ENCODE measurements around the gene ODAD3.
"Not testable (repeated sequence)": the region's sequence is repeated elsewhere in the genome, so short reads cannot be mapped to it uniquely, and the experiment has no call there.

The ODAD3 gene

DNA sequence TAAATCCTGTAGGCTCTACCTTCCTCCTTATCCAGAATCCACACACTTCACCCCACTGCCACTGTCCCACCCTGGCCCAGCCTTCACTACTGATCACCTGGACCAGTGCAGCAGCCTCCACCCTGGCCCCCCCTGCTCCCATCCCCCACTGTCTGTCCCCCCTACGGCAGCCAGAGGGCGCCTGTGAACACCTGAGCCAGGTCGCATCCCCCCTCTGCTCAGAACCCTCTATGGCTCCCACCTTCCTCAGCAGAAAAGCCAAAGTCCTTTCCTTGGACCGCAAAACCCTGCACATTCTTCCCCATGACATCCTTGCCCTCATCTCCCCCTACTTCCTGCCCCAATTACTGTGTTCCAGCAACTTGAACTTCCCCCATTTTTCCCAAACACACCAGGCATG is 25.3 kb upstream of the ODAD3 start:
- no peak for DNase-seq (ENCODE audit: low read depth, low spot score)

DNA sequence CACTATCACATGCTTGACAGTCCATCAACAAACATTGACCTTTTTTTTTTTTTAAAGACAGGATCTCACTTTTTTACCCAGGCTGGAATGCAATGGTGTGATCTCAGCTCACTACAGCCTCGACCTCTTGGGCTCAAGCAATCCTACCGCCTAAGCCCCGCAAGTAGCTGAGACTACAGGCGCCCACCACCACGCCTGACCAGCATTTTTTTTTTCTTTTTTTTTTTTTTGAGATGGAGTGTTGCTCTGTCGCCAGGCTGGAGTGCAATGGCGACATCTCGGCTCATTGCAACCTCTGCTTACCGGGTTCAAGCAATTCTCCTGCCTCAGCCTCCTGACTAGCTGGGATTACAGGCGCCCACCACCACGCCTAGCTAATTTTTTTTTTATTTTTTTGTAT is 24.0 kb upstream of the ODAD3 start:
- DNase-seq (ENCODE audit: low read depth, low spot score) = not testable (repeated sequence)

DNA sequence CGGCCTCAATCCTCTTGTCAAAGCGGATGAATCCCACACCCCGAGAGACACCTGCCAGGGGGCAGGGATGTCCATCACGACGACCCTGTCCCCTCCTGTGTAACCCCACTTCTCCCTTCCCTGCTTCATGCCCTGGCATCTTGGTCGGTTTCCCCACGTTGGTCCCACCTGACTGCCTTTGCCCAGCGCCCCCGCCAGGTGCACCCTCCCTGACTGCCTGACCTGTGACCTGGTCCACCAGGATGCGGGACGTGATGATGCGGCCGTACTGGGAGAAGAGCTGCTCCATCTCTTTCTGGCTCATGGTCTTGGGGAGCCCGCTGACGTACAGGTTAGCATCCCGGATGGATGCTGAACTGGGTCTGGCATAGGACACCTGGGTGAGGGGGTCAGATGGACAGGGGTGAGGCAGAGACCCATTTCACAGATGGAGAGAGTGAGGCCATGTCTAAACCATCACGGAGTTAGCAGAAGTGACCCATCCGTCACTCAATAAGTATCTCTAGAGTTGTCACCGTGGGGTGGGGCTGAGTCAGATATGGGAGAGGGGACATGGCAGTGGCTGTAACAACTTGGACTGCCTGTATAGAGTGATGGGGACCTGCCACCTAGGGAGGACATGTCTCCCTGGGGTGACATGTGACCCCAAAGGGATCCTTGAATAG is 23.4 kb upstream of the ODAD3 start:
- DNase-seq (ENCODE audit: low read depth, low spot score) = no peak

DNA sequence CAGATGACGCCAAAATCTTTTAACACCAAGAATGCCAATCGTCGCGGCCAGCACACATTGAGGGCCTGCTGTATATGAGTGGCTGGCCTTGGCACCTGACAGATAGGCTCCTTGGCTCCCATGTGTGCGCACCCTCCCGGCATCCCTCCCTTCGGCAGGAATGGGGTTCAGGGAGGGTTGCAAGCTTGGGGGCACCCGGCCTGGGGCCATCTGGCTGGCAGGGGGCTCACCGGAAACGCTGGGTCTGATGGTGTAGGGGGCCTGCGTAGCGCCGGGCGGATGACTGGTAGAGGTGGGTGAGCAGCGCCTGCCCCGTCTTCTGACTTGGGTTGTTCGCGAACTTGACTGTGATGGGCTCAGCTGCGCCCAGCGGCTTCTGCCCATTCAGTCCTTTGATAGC is 22.9 kb upstream of the ODAD3 start:
- no peak for DNase-seq (ENCODE audit: low read depth, low spot score)

DNA sequence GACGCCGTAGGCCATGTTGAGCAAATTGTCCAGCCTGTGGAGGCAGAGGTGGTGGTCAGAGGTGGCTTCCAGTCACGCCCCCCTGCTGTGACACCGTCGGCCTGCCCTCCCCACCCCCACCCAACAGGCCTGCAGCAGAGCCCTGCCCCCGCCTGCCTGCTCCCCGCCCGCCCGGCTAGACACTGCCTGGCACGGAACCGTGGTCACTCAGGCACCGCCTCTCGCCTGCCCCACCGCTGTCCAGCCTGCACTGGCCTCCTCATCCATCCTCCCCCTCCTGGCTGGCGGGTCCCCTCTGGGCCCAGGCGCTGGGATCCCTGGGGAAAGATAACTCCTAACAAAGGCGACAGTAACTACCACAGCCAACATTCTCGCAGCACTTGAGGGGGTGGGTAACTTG is 22.2 kb upstream of the ODAD3 start:
- DNase-seq (ENCODE audit: low read depth, low spot score) = no peak

DNA sequence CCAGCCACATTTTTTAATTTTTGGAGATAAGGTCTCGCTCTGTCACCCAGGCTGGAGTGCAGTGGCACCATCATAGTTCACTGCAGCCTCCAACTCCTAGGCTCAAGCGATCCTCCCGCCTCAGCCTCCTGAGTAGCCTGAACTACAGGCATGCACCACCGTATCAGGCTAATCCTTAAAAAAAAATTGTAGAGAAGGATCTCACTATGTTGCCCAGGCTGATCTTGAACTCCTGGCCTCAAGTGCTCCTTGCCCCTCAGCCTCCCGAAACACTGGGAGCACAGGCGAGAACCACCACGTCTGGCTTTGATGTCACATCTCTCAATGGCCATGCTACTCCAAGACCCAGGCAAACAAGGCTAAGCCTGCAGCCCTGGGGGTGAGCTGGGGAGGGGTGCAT is 21.7 kb upstream of the ODAD3 start:
- DNase-seq (ENCODE audit: low read depth, low spot score) = no peak

DNA sequence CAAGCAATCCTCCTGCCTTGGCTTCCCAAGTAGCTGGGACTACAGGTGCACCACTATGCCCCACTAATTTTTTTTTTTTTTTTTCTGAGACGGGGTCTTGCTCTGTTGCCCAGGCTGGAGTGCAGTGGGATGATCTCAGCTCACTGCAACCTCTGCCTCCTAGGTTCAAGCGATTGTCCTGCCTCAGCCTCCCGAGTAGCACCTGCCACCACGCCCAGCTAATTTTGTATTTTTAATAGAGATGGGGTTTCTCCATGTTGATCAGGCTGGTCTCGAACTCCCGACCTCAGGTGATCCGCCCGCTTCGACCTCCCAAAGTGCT is 20.3 kb upstream of the ODAD3 start:
- DNase-seq (ENCODE audit: low read depth, low spot score) = not testable (repeated sequence)

DNA sequence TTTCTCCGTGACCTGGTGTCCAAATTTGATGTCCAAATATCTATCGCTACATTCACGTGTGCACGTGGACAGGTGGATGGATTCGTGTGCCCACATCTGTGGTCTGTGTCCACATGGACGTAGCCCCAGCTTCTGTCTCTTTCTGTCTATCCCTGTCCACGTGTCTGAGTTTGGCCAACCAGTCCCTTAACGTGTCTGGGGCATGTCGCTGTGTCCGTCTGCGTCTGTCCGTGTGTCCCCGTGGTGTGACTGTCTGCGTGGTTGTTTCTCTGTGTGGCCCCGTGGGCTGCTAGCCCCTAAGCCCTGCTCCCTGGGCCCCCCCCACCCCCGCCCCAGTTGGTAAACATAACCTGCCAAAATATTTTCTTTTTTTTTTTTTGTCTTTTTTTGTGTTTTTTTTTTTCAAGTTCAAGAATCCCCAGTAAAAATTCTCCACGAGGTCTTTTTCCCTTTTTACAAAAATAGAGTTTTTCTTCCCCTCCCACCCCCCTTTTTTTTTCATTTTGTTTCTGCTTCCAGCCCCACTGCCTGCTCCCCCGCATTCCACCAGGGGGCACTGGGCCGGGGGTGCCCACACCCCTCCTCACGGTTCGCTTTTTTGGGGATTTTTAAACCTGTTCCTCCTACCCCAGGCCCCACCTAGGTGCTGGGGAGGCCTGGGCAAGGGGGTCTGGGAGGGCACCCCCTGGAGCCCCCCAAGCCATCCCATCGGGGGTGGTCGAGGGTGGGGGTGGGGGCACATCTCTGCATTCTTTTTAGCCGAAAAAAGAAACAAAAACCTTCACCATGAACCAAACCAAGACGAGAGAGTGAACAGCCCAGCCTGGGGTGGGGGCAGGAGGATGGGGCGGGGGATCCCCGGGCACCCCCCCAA is 18.8 kb upstream of the ODAD3 start:
- no peak for DNase-seq (ENCODE audit: low read depth, low spot score)

DNA sequence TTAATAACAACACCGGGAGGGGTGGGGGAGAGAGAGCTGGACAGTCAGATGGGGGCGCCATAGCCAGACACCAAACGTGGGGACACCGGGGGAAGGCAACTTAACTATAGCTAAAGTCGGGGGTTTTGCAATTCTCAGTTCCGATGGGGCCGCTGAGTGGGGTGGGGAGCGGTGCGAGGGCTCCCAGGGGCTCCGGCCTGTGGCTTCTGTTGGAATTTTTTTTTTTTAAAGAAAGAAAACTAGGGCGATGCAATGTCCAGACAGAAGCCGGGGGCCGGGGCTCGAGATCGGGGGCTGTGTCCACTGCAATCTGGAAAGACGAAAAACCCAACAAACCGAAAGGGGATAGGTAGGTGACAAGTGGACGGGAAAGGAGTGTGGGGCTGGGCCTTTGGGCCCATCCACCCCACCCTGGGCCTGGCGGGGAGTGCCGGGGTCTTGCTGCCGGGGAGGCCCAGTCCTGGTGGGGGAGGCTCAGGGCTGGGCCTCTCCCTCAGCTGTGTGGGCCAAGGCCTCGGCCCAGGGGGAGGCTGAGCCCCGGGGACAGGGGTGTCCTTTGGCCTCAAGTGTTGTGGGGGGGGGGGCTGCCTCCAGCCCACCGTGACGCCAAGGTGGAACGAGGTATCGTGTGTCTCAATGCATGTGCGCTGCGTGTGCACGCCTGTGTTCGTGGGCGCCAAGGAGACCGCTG is 17.8 kb upstream of the ODAD3 start:
- no peak for DNase-seq (ENCODE audit: low read depth, low spot score)

DNA sequence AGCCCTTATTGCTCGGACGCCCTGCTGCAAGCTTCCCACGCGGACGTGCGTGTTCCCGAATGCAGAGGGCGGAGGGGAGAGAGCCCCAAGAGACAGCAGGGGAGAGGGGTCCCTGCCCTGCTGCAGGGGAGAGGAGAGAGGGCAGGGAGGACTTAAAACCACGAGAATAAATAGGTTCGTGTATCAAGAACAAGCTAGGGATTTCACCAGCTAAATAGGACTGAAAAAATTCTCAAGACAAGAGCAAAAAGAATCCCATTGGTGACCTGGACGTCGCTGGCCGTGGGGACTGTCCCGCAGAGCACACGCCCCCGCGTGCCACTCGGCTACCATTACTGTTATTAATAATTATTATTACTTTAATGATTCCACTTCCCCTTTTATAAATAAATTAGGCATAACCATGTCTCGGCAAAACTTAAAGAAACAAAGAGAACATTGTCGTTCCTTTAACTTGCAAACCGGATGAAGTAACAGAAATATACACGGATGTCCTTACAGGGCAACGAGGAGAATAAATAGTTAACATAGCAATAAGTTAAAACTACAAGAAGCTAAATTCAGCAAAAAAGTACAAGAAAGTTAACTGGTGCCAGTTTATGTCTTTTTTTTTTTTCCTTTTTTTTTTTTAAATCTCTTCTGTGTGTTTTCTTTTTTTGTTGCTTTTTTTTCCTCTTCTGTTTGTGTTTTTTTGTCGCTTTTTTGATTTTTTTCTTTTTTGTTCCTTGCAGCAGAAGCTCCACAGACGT is 17.1 kb upstream of the ODAD3 start:
- DNase-seq (ENCODE audit: low read depth, low spot score) = no peak

DNA sequence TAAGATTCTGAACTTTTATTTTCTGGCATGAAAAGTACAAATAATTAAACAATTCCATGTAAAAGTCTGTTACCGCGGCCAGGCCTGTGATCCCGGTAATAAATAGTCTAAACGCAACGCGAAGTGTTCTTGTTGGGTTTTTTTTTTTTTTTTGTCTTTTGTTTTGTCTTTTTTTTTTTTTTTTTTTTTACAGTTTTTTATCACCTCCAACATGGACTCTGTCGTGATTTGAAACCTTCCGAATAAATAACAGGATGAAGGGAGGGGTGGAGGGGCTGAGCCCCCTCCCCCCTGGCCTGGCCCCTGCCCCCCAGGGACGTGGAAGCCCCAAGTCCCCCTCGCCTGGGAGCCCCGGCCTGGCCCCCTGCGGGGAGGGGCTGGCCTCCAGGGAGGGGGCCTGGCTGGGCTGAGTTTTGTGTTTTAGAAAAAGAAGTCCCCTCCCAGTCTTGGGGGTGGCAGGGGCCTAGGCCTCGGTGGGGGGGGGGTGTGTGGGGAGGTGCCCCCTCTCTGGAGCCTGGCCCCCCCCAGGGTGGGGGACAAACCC is 16.5 kb upstream of the ODAD3 start:
- DNase-seq (ENCODE audit: low read depth, low spot score) = no peak

DNA sequence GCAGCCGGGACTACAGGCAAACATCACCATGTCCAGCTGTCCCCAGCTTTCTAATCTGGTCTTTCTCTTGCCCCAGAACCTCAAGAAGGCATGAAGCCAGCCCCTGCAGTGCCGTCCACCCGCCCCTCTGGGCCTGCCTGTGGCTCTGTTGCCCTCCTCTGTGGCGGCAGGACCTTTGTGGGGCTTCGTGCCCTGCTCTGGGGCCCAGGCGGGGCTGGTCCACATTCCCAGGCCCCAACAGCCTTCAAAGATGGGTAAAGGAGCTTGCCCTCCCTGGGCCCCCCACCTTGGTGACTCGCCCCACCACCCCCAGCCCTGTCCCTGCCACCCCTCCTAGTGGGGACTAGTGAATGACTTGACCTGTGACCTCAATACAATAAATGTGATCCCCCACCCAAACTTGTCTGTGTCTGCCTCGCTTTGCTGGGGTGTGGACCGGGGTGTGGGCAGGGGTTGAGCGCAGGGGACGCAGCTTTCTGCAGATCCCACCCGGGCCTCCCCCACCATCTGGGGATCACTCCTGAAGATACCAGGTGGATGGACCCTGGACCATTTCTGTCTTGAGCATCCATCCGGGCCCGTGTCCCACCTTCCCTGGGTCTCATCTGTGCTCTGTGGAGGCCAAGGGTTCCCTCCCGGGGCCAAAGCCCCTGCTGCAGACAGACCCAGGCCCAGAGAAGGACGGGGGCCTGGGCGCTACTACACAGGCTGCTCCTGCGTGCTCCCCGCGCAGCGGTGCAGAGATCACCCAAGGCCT is 15.8 kb upstream of the ODAD3 start:
- DNase-seq (ENCODE audit: low read depth, low spot score) = no peak

DNA sequence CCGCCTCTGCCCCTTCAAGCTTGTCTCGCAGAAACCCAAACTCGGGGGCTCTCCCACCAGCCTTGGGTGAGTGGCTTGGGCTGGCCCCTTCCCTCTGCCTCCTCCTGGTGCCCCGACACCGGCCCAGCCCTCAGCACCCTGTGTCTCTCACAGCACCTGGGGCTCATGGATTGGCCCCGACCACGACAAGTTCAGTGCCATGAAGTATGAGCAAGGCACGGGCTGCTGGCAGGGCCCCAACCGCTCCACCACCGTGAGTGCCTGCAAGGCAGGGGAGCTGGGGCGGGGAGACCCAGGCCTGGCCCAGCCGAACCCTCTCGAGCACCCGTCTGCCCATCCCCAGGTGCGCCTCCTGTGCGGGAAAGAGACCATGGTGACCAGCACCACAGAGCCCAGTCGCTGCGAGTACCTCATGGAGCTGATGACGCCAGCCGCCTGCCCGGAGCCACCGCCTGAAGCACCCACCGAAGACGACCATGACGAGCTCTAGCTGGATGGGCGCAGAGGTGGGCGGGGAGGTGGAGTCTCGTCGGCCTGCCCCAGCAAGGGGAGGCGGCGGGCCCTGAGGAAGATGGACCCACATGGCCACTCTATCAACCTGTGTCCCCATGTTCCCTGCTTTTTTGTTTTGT is 14.1 kb upstream of the ODAD3 start:
- DNase-seq (ENCODE audit: low read depth, low spot score) = no peak

DNA sequence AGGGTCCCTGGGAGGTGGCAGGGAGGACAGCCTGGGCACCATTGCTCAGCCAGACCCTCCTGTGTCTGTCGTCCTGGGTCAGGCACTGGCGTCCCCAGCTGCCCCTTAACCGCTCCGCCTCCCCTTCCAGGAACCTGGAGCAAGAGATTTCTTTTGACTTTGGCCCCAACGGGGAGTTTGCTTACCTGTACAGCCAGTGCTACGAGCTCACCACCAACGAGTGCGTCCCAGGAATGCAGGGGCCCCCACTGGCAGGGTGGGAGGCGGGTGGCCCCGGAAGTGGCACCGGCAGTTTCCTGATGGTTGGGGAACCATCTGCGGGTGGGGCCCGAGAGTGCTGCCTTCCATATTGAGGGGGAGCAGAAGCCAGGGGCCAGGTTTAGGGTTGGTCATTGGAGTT is 13.5 kb upstream of the ODAD3 start:
- DNase-seq (ENCODE audit: low read depth, low spot score) = no peak

DNA sequence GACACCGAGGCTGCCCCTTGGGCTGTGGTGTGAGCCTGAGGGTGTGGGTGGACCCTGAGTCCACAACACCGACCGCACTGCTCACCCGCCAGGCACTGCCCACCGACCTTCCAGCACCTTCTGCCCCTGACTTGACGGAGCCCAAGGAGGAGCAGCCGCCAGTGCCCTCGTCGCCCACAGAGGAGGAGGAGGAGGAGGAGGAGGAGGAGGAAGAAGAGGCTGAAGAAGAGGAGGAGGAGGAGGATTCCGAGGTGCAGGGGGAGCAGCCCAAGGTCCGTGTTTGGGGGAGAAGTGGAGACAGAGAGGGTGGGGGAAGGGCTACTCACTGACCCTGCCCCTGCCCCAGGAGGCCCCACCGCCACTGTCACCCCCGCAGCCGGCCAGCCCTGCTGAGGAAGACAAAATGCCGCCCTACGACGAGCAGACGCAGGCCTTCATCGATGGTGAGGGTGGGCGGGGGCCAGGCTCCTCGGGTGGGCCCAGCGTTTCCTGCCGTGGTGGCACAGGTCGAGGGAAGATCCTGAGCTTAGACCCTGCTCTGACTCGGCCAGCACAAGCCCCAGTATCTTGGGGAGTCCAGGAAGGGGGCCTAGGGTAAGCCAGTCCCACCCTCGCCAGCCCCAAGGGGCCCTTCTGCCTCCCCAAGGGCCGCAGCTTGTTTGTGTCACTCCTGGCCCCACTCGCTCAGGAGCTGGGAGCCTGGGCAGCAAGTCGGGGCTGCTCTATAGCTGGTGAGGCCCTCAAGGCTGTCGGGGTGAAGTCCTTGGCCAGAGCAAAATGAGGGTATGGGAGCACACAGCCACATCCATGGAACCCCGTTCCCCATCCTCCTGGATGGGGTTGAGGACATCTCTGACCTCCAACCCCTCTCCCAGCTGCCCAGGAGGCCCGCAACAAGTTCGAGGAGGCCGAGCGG is 12.7 kb upstream of the ODAD3 start:
- no peak for DNase-seq (ENCODE audit: low read depth, low spot score)

DNA sequence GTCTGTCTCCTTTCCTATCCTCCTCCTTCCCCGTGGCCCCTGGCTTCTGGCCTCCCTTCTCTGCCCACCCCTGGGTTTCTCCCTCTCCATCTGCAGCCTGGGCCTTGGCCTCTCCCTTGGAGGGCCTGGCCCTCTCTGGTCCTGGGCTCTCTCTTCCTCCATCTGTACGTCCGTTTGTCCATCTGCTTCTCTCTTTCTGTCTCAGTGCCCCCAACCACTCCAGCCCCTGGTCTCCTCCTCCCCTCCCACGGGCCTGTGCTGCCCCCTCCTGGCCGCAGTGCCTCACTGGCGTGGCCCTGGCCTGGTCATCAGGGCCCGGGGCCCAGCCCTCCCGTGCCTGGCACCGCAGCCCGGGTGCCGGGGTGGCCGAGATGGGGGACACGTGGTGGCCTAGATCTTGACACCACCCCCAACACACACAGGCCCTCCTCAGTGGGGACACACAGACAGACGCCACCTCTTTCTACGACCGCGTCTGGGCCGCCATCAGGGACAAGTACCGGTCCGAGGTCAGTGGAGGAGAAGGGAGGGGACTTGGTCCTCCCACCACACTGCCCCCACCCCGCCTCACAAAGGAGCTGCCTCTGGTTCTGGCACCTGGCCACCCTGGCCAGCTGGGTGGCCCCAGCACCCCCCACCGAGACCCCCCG is 11.9 kb upstream of the ODAD3 start:
- DNase-seq (ENCODE audit: low read depth, low spot score) = no peak

DNA sequence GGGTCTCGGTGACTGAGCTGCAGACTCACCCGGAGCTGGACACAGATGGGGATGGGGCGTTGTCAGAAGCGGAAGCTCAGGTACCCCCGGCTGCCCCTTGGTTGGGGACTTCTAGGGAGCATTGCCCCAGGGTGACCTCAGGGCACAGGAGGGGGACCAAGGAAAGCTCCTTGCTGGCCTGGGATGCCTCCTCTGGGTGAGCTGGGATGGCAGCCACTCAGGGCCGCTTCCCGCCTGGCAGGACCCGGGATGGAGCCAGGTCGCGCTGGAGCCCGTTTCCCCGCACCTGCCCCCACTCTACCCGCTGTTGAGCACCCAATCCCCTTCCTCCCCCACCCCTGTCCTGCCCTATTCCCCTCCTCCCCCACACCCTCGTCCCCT is 11.3 kb upstream of the ODAD3 start:
- DNase-seq (ENCODE audit: low read depth, low spot score) = no peak

DNA sequence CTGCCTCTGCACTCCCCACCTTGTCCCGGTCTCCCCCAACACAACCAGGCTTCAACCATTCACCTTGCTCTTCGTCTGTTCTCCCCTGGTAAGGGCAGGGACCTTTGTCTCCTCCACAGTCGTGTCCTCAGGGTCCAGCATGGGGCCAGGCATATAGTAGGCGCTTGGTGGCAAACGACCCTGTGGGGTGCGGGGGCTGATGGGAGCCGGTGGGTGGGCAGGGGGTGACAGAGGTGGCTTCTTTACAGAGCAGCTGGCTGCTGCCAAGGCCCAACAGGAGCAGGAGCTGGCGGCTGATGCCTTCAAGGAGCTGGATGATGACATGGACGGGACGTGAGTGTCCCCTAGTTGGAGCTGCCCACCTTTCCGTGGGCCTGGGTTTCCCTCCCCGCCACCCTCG is 10.2 kb upstream of the ODAD3 start:
- DNase-seq (ENCODE audit: low read depth, low spot score) = no peak

DNA sequence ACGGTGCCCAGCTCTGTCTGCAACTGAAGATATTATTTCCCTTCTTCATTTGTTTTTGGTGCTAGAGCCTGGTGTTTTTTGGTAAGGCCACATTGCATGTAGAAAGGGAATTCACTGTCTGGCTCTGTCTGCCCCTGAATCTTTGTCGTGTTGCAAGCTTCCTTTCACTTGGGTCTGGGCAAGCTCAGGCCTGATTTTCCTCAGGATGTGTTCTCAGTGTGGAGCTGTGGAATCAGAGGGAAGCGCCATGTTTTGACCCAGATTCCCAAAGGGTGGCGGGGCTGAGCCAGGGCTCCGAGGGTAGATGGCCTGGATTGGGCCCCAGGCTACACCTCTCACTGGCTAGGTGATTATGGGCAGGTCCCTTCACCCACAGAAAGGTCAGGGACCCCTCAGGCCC is 9.1 kb upstream of the ODAD3 start:
- DNase-seq (ENCODE audit: low read depth, low spot score) = no peak
